PC-9 (cell line): ENCODE measurements around the gene P4HB. TPM values are rescaled to one million over a fixed set of nuclear protein-coding genes. Genes with fewer than 3 reads are reported as not detected.

Experiments used
- Bru-seq: library from RNA; stranded (reverse); fragments of 400-500 nt; gene quantifications from one replicate; lab custom pipeline; 2021; lab: Mats Ljungman, UMichigan
- BruChase-seq, 2 experiments: library from RNA; stranded (reverse); fragments of 400-500 nt; gene quantifications; one replicate each; lab custom pipeline; 2021; lab: Mats Ljungman, UMichigan
- BruUV-seq: library from RNA; stranded (reverse); fragments of 400-500 nt; replicated peaks from 2 replicates; lab custom pipeline; 2021; lab: Mats Ljungman, UMichigan
- CTCF ChIA-PET: fragments of 300-600 bp; sonication (Branson Sonifier 250); formaldehyde crosslinking; loops from one replicate; lab custom pipeline; 2022; ENCODE audit warnings: antibody characterized with exemption; lab: Charles Lee
- POLR2A ChIA-PET: fragments of 300-600 bp; sonication (Branson Sonifier 250); formaldehyde crosslinking; loops from one replicate; lab custom pipeline; 2022; ENCODE audit warnings: antibody characterized with exemption; ENCODE audit not compliant: unreplicated experiment; lab: Charles Lee
- DNase-seq, 2 experiments: peaks; one replicate each; pipeline versions ENCODE4 v3.0.0 to v3.0.0-alpha.2; 2015 to 2022; ENCODE audit warnings: mixed read lengths in 1 of 2
- H2AFZ ChIP-seq: fragments of 200-600 bp; sonication (generic); 2 replicates; pipeline ENCODE4 v1.8.1; 2017; ENCODE audit warnings: antibody characterized with exemption
- H3F3A ChIP-seq: fragments of 200-600 bp; sonication (generic); 2 replicates; pipeline ENCODE4 v1.8.1; 2017; ENCODE audit warnings: antibody characterized with exemption, mild to moderate bottlenecking, low read depth; ENCODE audit not compliant: insufficient read depth
- H3K27ac ChIP-seq: fragments of 200-600 bp; sonication (generic); 2 replicates; pipeline ENCODE4 v1.6.1; 2016; ENCODE audit warnings: mixed run types
- H3K27me3 ChIP-seq: fragments of 200-600 bp; sonication (generic); 2 replicates; pipeline ENCODE4 v1.6.1; 2016; ENCODE audit warnings: low read depth, mixed run types; ENCODE audit not compliant: insufficient read depth
- H3K36me3 ChIP-seq: fragments of 200-600 bp; sonication (generic); 2 replicates; pipeline ENCODE4 v1.6.1; 2016; ENCODE audit warnings: low read depth, mixed run types
- H3K4me1 ChIP-seq: fragments of 200-600 bp; sonication (generic); replicated peaks from 2 replicates; pipeline ENCODE4 v1.6.1; 2016; ENCODE audit warnings: mixed run types; ENCODE audit not compliant: insufficient read depth
- H3K4me2 ChIP-seq: fragments of 200-600 bp; sonication (generic); 2 replicates; pipeline ENCODE4 v1.6.1; 2017; ENCODE audit warnings: mixed run types
- H3K4me3 ChIP-seq: fragments of 200-600 bp; sonication (generic); 2 replicates; pipeline ENCODE4 v1.6.1; 2016; ENCODE audit warnings: mixed run types
- H3K79me2 ChIP-seq: fragments of 200-600 bp; sonication (generic); 2 replicates; pipeline ENCODE4 v1.6.1; 2017; ENCODE audit warnings: low read depth, mixed run types
- H3K9me2 ChIP-seq: fragments of 200-600 bp; sonication (generic); 2 replicates; pipeline ENCODE4 v1.8.1; 2017; ENCODE audit warnings: mild to moderate bottlenecking; ENCODE audit not compliant: insufficient read depth
- H3K9me3 ChIP-seq: fragments of 200-600 bp; sonication (generic); 2 replicates; pipeline ENCODE4 v1.8.1; 2016; ENCODE audit warnings: low read depth; ENCODE audit not compliant: insufficient read depth
- H4K20me1 ChIP-seq: fragments of 200-600 bp; sonication (generic); 2 replicates; pipeline ENCODE4 v1.8.1; 2017; ENCODE audit not compliant: insufficient read depth
- CTCF ChIP-seq: fragments of 200-600 bp; sonication (generic); conservative IDR thresholded peaks from 2 replicates; pipeline ENCODE4 v1.6.1; 2017; ENCODE audit warnings: mixed run types, antibody characterized with exemption, mild to moderate bottlenecking, moderate library complexity
- EZH2 ChIP-seq: fragments of 200-600 bp; sonication (generic); IDR thresholded peaks from 2 replicates; pipeline ENCODE4 v1.8.0; 2017; ENCODE audit warnings: antibody characterized with exemption, low read depth
- intact Hi-C: fragments of 100-400 bp; cut with micrococcal nuclease; formaldehyde crosslinking; loops from one replicate; pipeline ENCODE4 v1.10.0; 2022; ENCODE audit not compliant: unreplicated experiment
- long read RNA-seq: library from polyadenylated mRNA; stranded (forward); transcript quantifications from one replicate; pipeline ENCODE4 v2.0.0, GENCODE V29; 2022
- total RNA-seq: library from RNA; stranded (reverse); gene quantifications from 2 replicates; pipeline ENCODE4 v1.2.3, GENCODE V29; 2021

P4HB gene
- total RNA-seq, result 636 and 782 TPM in 2 replicates
- Bru-seq, nascent RNA, result percentile 84 among the genes with signal in this experiment
- percentile 90 among the genes with signal in this experiment for BruChase-seq, experiment 1, labeled RNA remaining after a 2-hour chase
- BruChase-seq, experiment 2, labeled RNA remaining after a 6-hour chase, result percentile 97 among the genes with signal in this experiment
- long read RNA-seq, transcript P4HB-210 (5 exons, 765 nt), result minor isoform, 8 of 853 reads
- long read RNA-seq, transcript P4HB-201 (11 exons, 2,603 nt), result major isoform, 733 of 853 reads
- long read RNA-seq, transcript P4HB-208 (2 exons, 914 nt), result minor isoform, 5 of 853 reads
- long read RNA-seq, transcript P4HB-215 (3 exons, 493 nt), result minor isoform, 6 of 853 reads
- long read RNA-seq, partial matches to known transcripts, result 43 of 853 reads
- long read RNA-seq, other reads (novel, unspliced or antisense), result 51 of 853 reads

GRCh38 chr17:81859906-81860755 lies at the start of gene P4HB:
P4HB (minus strand) TSS chr17:81860535; CDS start chr17:81860471, 64 bp downstream.
- POLR2A ChIA-PET, result interaction anchor here (0.5 to 0.7 kb wide), 5 partner anchors 68 to 871 kb away, joined by 3 to 6 read pairs (median 4); partner anchors contain the start of gene FSCN2
- no peaks in the 10 kb centered on the region for H3K9me3 ChIP-seq
- no TSS peak for BruUV-seq
- TF ChIP-seq CTCF (no peak), EZH2 (no peak)
- peaks cover 10% of the 10 kb centered on the region; the same call in 1 of the 2 replicates for H3K36me3 ChIP-seq
- H3K4me3 ChIP-seq, result peak within 1 kb of the TSS; percentile 91
- peaks cover 16% of the 10 kb centered on the region; the same call in 1 of the 2 replicates for H3F3A ChIP-seq
- intact Hi-C loops, result loop anchor here (1.0 to 2.0 kb wide), 3 partner anchors 26 to 147 kb away; partner anchors contain the start of genes MCRIP1 and SLC25A10
- no peaks in the 10 kb centered on the region for H3K4me1 ChIP-seq
- peaks cover 36% of the 10 kb centered on the region for H4K20me1 ChIP-seq
- peak within 1 kb of the TSS; percentile 80 for H3K27ac ChIP-seq
- CTCF ChIA-PET, result no interaction called here
- H2AFZ ChIP-seq, result peak within 1 kb of the TSS; percentile 68
- no peaks in the 10 kb centered on the region for H3K9me2 ChIP-seq
- DNase-seq, result peak in 1 of 2 experiments; percentile 41
- no peaks in the 10 kb centered on the region for H3K27me3 ChIP-seq
- H3K79me2 ChIP-seq, result peaks cover 75% of the 10 kb centered on the region
- peak within 1 kb of the TSS; percentile 94 for H3K4me2 ChIP-seq

GRCh38 chr17:81909231-81909630 lies 48.9 kb upstream of the P4HB start:
- ChIA-PET CTCF (interaction anchor here (0.7 to 1.5 kb wide), 2 partner anchors 11 to 31 kb away, joined by 3 to 5 read pairs; no protein-coding TSS in a partner anchor), POLR2A (no interaction called here)
- H3K9me2 ChIP-seq, result no peaks in the 10 kb centered on the region

More at GRCh38 chr17:81909231-81909630, 48.9 kb upstream of the P4HB start:
- intact Hi-C loops, result no loop called here
- Histone ChIP-seq H3K27ac (no peak overlapping the region), H3F3A (peaks cover 25% of the 10 kb centered on the region), H3K4me2 (no peak overlapping the region), H4K20me1 (no peaks in the 10 kb centered on the region; the same call in 1 of the 2 replicates), H3K79me2 (no peaks in the 10 kb centered on the region), H2AFZ (no peak overlapping the region), H3K4me3 (no peak overlapping the region), H3K27me3 (no peaks in the 10 kb centered on the region), H3K36me3 (no peaks in the 10 kb centered on the region; the same call in 1 of the 2 replicates), H3K4me1 (peaks cover 28% of the 10 kb centered on the region), H3K9me3 (no peaks in the 10 kb centered on the region)
- TF ChIP-seq CTCF (no peak), EZH2 (no peak)
- no peak for DNase-seq
- BruUV-seq, result no TSS peak
